Cardiac muscle cell (in vitro differentiated cells and primary cell): Measurements from ENCODE around the gene ACTA2. TPM values are rescaled to one million over a fixed set of nuclear protein-coding genes. Genes with fewer than 3 reads are reported as not detected.

ENCODE experiments used
- DNase-seq, 2 donors: peaks; one replicate each; pipeline versions ENCODE4 v3.0.0 to v3.0.0-alpha.2; 2010 to 2017; ENCODE audit warnings: low read depth in 1 of 2, low spot score in 1 of 2
- H3K27ac ChIP-seq: fragments of 200-600 bp; sonication (generic); 2 replicates; pipeline ENCODE4 v1.5.1; 2016
- H3K27me3 ChIP-seq: fragments of 200-600 bp; sonication (generic); 2 replicates; pipeline ENCODE4 v1.6.0; 2016; ENCODE audit warnings: control low read depth
- H3K36me3 ChIP-seq: fragments of 200-600 bp; sonication (generic); 2 replicates; pipeline ENCODE4 v1.5.1; 2016; ENCODE audit warnings: control low read depth
- H3K4me1 ChIP-seq: fragments of 200-600 bp; sonication (generic); 2 replicates; pipeline ENCODE4 v1.8.1; 2017; ENCODE audit warnings: low read depth, mild to moderate bottlenecking, mixed run types
- H3K4me3 ChIP-seq: fragments of 200-600 bp; sonication (generic); 2 replicates; pipeline ENCODE4 v1.5.1; 2016; ENCODE audit warnings: mild to moderate bottlenecking
- H3K9me3 ChIP-seq: fragments of 200-600 bp; sonication (generic); 2 replicates; pipeline ENCODE4 v1.5.1; 2017; ENCODE audit warnings: low read depth, mild to moderate bottlenecking, control low read depth
- polyA plus RNA-seq: library from polyadenylated mRNA; unstranded; fragments of >200 nt; fragmentation: Nextera tagmentation; extraction: Ambion mirVana; gene quantifications from 2 replicates; pipeline ENCODE4 v1.2.1, GENCODE V29; 2016
- total RNA-seq: library from RNA; depleted of rRNA; stranded (reverse); fragments of >200 nt; gene quantifications from 2 replicates; pipeline ENCODE4 v1.2.3, GENCODE V29; 2016
- TF ChIP-seq, protein P1 (sequence below): IDR thresholded peaks from 2 replicates; pipeline ENCODE4 v1.5.1; 2012; ENCODE audit warnings: low read depth, mild to moderate bottlenecking, low read length

Gene ACTA2
- 405 and 1,463 TPM in 2 replicates for total RNA-seq
- 725 and 2,064 TPM in 2 replicates for polyA plus RNA-seq

DNA sequence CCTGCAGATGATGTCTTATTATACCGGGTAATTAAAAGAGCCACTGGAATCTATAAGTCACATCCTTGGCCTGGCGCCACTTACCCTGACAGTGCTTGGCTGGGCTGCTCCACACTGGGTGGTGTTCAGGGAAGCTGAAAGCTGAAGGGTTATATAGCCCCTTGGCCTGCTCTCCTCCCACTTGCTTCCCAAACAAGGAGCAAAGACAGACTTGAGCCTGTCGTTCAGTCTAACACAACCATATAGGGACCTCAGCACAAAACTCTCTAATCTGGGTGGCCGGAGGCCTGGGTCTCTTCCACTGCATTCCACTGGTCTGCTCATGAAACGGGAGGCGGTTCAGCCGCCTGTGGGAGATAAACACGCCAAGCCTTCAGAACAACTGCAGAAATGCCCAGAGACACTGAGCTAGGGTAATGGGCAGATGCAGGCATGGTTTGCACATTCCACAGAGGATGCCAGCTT, at the start of gene ACTA2:
ACTA2 (minus strand) TSS at position 127 of the 465 bp plus-strand sequence. CDS start 3,843 bp downstream, outside the sequence.
- DNase-seq = peak; percentile 68 to 85
- Histone ChIP-seq H3K4me3 (peak within 1 kb of the TSS; percentile 19), H3K4me1 (peaks cover 42% of the 10 kb centered on the region), H3K27me3 (no peaks in the 10 kb centered on the region), H3K9me3 (no peaks in the 10 kb centered on the region), H3K36me3 (no peaks in the 10 kb centered on the region), H3K27ac (peak within 1 kb of the TSS; percentile 97)
- TF ChIP-seq, protein P1, sequence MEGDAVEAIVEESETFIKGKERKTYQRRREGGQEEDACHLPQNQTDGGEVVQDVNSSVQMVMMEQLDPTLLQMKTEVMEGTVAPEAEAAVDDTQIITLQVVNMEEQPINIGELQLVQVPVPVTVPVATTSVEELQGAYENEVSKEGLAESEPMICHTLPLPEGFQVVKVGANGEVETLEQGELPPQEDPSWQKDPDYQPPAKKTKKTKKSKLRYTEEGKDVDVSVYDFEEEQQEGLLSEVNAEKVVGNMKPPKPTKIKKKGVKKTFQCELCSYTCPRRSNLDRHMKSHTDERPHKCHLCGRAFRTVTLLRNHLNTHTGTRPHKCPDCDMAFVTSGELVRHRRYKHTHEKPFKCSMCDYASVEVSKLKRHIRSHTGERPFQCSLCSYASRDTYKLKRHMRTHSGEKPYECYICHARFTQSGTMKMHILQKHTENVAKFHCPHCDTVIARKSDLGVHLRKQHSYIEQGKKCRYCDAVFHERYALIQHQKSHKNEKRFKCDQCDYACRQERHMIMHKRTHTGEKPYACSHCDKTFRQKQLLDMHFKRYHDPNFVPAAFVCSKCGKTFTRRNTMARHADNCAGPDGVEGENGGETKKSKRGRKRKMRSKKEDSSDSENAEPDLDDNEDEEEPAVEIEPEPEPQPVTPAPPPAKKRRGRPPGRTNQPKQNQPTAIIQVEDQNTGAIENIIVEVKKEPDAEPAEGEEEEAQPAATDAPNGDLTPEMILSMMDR = no peak

DNA sequence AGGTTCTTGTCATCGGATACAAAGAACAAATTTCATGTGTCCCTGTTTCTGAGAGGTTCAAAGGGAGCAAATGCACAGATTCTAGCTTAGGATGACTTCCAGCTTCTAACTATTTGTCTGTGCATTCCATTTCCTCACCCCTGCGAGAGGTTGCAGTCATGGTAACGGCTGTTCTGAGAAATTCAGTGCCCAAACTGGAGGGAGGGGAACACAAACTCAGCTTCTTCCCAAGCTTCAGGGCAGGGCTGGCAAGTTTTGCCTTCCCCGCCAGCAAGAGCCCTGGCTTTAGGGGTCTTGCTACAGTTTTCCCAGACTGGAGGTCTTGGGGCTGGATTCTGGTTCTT, 49.1 kb upstream of the ACTA2 start:
- H3K4me1 ChIP-seq = no peaks in the 10 kb centered on the region
- TF ChIP-seq, protein P1 = no peak
- H3K27me3 ChIP-seq = no peaks in the 10 kb centered on the region
- H3K4me3 ChIP-seq = no peak overlapping the region
- peak in 1 of 2 donors; percentile 60 for DNase-seq
- H3K27ac ChIP-seq = no peak overlapping the region
- H3K9me3 ChIP-seq = no peaks in the 10 kb centered on the region
- no peaks in the 10 kb centered on the region for H3K36me3 ChIP-seq

DNA sequence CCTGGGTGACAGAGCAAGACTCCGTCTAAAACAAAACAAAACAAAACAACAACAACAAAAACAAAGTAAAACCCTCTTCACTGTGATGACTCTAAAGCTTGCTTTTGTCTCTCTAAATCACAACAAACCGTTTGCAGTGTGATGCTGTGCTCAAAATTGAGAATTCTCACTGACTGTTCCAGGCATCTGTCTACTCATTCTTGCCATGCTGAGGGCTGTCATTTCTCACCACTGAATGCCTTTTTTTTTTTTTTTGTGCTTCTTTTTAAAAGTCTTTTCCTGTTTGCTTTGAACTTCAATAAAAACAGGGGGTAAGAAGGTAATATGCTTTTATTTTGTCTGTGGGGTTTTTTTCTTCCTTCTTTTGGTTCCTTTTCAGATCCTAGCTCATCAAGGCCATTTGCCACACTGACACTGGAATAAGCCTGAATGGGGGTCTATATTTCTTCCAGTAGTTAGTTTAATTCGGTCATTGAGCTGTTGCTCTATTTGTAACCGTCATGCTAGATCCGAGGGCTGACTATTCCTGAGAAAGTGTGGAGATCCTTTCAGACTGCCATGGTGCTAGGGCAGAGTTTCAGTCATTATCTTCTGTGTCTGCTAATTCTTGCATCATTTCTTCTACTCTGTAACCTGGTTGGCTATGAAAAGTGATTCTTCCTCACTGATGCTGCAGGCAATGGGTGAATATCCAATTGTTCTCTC, 48.6 kb upstream of the ACTA2 start:
- H3K4me1 ChIP-seq = no peaks in the 10 kb centered on the region
- no peak overlapping the region for H3K4me3 ChIP-seq
- DNase-seq = no peak
- TF ChIP-seq, protein P1 = no peak
- H3K36me3 ChIP-seq = no peaks in the 10 kb centered on the region
- no peak overlapping the region for H3K27ac ChIP-seq
- H3K9me3 ChIP-seq = no peaks in the 10 kb centered on the region
- no peaks in the 10 kb centered on the region for H3K27me3 ChIP-seq

DNA sequence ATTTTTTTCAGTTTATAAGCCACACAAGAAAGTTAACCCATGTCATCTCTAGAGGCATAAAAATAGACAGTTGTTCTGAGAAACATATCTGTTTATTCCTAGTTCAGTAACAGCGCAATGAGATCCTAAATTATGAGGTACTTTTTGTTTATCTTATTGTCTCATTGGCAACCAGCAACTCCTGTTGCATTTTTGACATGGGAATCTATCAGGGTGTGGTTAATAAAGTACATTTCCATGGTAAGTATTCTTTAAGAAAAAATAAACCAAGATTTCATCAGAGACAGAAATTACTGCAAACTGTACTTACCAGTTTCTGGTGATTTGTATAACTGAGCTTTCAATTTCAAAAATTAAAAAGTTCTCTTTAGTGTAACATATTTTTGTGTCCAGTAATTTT, 47.1 kb upstream of the ACTA2 start:
- TF ChIP-seq, protein P1 = no peak
- no peaks in the 10 kb centered on the region for H3K27me3 ChIP-seq
- peak in 1 of 2 donors; percentile 65 for DNase-seq
- no peak overlapping the region for H3K27ac ChIP-seq
- no peaks in the 10 kb centered on the region for H3K9me3 ChIP-seq
- no peaks in the 10 kb centered on the region for H3K36me3 ChIP-seq
- H3K4me1 ChIP-seq = no peaks in the 10 kb centered on the region
- no peak overlapping the region for H3K4me3 ChIP-seq

DNA sequence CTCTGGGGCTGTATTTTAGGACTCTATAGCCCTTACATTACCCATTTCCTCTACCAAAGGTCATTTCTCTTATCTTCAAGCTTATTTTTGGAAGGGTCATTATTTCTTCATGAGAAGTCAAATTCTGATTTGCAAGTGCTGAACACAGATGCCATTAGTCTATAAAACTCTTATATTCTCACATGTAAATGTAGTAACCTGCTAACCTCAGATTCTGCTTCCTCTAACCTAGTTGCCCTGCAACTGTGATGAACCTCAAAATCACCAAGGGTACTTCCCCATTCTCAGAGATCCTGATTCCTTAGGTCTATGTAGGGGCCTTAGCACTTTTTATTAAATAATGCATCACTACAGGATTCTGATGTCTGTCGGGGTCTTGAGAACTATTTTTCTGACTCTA, 44.4 kb upstream of the ACTA2 start:
- Histone ChIP-seq H3K9me3 (no peaks in the 10 kb centered on the region), H3K27me3 (no peaks in the 10 kb centered on the region), H3K36me3 (no peaks in the 10 kb centered on the region), H3K27ac (no peak overlapping the region), H3K4me3 (no peak overlapping the region), H3K4me1 (no peaks in the 10 kb centered on the region)
- TF ChIP-seq, protein P1 = no peak
- no peak for DNase-seq
